WTC11 (cell line): Measurements from ENCODE around the gene OIT3. TPM values are rescaled to one million over a fixed set of nuclear protein-coding genes. Genes with fewer than 3 reads are reported as not detected.

Experiments used
- ATAC-seq: fragments of 200-7000 bp; cut with Tn5 transposase; 2 replicates; pipeline ENCODE4 v1.10.0; 2021; ENCODE audit warnings: mild to moderate bottlenecking, moderate library complexity
- CTCF ChIA-PET: fragments of 300-600 bp; sonication (Branson Sonifier 250); formaldehyde crosslinking; loops from one replicate; lab custom pipeline; 2021; ENCODE audit warnings: antibody characterized with exemption; lab: Charles Lee
- POLR2A ChIA-PET: fragments of 350-600 bp; sonication (Branson Sonifier 250); formaldehyde crosslinking; loops from one replicate; lab custom pipeline; 2021; ENCODE audit warnings: antibody characterized with exemption; lab: Charles Lee
- DNase-seq: peaks from one replicate; pipeline ENCODE4 v3.0.0; 2021; ENCODE audit warnings: low spot score
- H3K27ac Mint-ChIP-seq: 2 replicates; pipeline ENCODE4 v1.8.0; 2021; ENCODE audit warnings: mixed read lengths
- H3K27me3 Mint-ChIP-seq: 2 replicates; pipeline ENCODE4 v1.8.0; 2021; ENCODE audit warnings: low read depth, mild to moderate bottlenecking, moderate library complexity, mixed read lengths
- H3K36me3 Mint-ChIP-seq: 2 replicates; pipeline ENCODE4 v1.8.0; 2021; ENCODE audit warnings: mixed read lengths
- H3K4me1 Mint-ChIP-seq: 2 replicates; pipeline ENCODE4 v1.8.0; 2022; ENCODE audit warnings: mixed read lengths
- H3K4me3 Mint-ChIP-seq: 2 replicates; pipeline ENCODE4 v1.8.0; 2021; ENCODE audit warnings: mild to moderate bottlenecking, moderate library complexity, mixed read lengths
- H3K9me3 Mint-ChIP-seq: 2 replicates; pipeline ENCODE4 v1.8.0; 2021; ENCODE audit warnings: mixed read lengths
- ATF6 ChIP-seq: sonication (generic); formaldehyde crosslinking; IDR thresholded peaks from 2 replicates; pipeline ENCODE4 v1.8.1; 2023; ENCODE audit warnings: mild to moderate bottlenecking, missing genetic modification reagents
- CBFB ChIP-seq: sonication (generic); formaldehyde crosslinking; IDR thresholded peaks from 2 replicates; pipeline ENCODE4 v1.8.1; 2022; ENCODE audit warnings: mild to moderate bottlenecking, low read depth, missing genetic modification reagents
- CDX4 ChIP-seq: fragments of 250-450 bp; sonication (Bioruptor Pico); IDR thresholded peaks from 2 replicates; pipeline ENCODE4 v1.9.0; 2021; ENCODE audit warnings: moderate library complexity, mild to moderate bottlenecking, inconsistent platforms, borderline replicate concordance
- FOXJ3 ChIP-seq: sonication (generic); formaldehyde crosslinking; IDR thresholded peaks from 2 replicates; pipeline ENCODE4 v1.9.0; 2021; ENCODE audit warnings: missing genetic modification reagents, mild to moderate bottlenecking, borderline replicate concordance
- GABPB1 ChIP-seq: sonication (generic); formaldehyde crosslinking; IDR thresholded peaks from 2 replicates; pipeline ENCODE4 v1.8.1; 2023; ENCODE audit warnings: mild to moderate bottlenecking, missing genetic modification reagents
- HMGA2 ChIP-seq: fragments of 250-450 bp; sonication (Bioruptor Pico); IDR thresholded peaks from 2 replicates; pipeline ENCODE4 v1.4.0; 2021; ENCODE audit warnings: mild to moderate bottlenecking, moderate library complexity
- KAT7 ChIP-seq: sonication (generic); formaldehyde crosslinking; IDR thresholded peaks from 2 replicates; pipeline ENCODE4 v1.8.1; 2023; ENCODE audit warnings: missing genetic modification reagents, mild to moderate bottlenecking, borderline replicate concordance
- MXD4 ChIP-seq: fragments of 250-450 bp; sonication (Bioruptor Pico); IDR thresholded peaks from 2 replicates; pipeline ENCODE4 v1.8.0; 2021; ENCODE audit warnings: mild to moderate bottlenecking, moderate library complexity, borderline replicate concordance
- NFATC4 ChIP-seq: fragments of 250-450 bp; sonication (Bioruptor Pico); IDR thresholded peaks from 2 replicates; pipeline ENCODE4 v1.9.0; 2021; ENCODE audit warnings: mild to moderate bottlenecking
- NFE2L1 ChIP-seq: sonication (generic); formaldehyde crosslinking; IDR thresholded peaks from 2 replicates; pipeline ENCODE4 v1.8.1; 2023; ENCODE audit warnings: missing genetic modification reagents
- NFYB ChIP-seq: sonication (generic); formaldehyde crosslinking; conservative IDR thresholded peaks from 2 replicates; pipeline ENCODE4 v1.8.0; 2022; ENCODE audit warnings: low read depth, missing genetic modification reagents
- OVOL2 ChIP-seq: fragments of 250-450 bp; sonication (Bioruptor Pico); IDR thresholded peaks from 2 replicates; pipeline ENCODE4 v1.9.0; 2021; ENCODE audit warnings: mild to moderate bottlenecking, borderline replicate concordance
- TP53 ChIP-seq: sonication (generic); formaldehyde crosslinking; IDR thresholded peaks from 2 replicates; pipeline ENCODE4 v1.8.1; 2023; ENCODE audit warnings: mild to moderate bottlenecking, missing genetic modification reagents
- ZBTB43 ChIP-seq: sonication (generic); formaldehyde crosslinking; IDR thresholded peaks from 2 replicates; pipeline ENCODE4 v1.8.1; 2023; ENCODE audit warnings: mild to moderate bottlenecking, missing genetic modification reagents
- ZMAT4 ChIP-seq: fragments of 250-450 bp; sonication (Bioruptor Pico); IDR thresholded peaks from 2 replicates; pipeline ENCODE4 v1.9.0; 2021; ENCODE audit warnings: mild to moderate bottlenecking
- ZNF317 ChIP-seq: sonication (generic); formaldehyde crosslinking; IDR thresholded peaks from 2 replicates; pipeline ENCODE4 v1.8.1; 2023; ENCODE audit warnings: low read depth, mild to moderate bottlenecking, moderate library complexity, missing genetic modification reagents, borderline replicate concordance
- total RNA-seq: library from RNA; stranded (reverse); gene quantifications from 3 replicates; pipeline ENCODE4 v1.2.3, GENCODE V29; 2021
- TF ChIP-seq, protein P1 (sequence below): sonication (generic); formaldehyde crosslinking; IDR thresholded peaks from 2 replicates; pipeline ENCODE4 v1.8.0; 2022; ENCODE audit warnings: mild to moderate bottlenecking, missing genetic modification reagents
- TF ChIP-seq, protein P2 (sequence below): sonication (generic); formaldehyde crosslinking; IDR thresholded peaks from 2 replicates; pipeline ENCODE4 v1.8.1; 2022; ENCODE audit warnings: low read depth, missing genetic modification reagents, borderline replicate concordance
- TF ChIP-seq, protein P3 (sequence below): sonication (generic); formaldehyde crosslinking; IDR thresholded peaks from 2 replicates; pipeline ENCODE4 v1.8.1; 2023; ENCODE audit warnings: mild to moderate bottlenecking, missing genetic modification reagents, moderate library complexity
- TF ChIP-seq, protein P4 (sequence below): sonication (generic); formaldehyde crosslinking; IDR thresholded peaks from 2 replicates; pipeline ENCODE4 v1.8.0; 2022; ENCODE audit warnings: mild to moderate bottlenecking, missing genetic modification reagents
- TF ChIP-seq, protein P5 (sequence below): sonication (generic); formaldehyde crosslinking; IDR thresholded peaks from 2 replicates; pipeline ENCODE4 v1.8.1; 2022; ENCODE audit warnings: low read depth, mild to moderate bottlenecking, moderate library complexity, missing genetic modification reagents, borderline replicate concordance

The OIT3 gene
- total RNA-seq, 1 experiment from 2014 or later: not detected

- peak; percentile 38 for ATAC-seq
These were observed 6.9 kb upstream of the OIT3 start for GRCh38 chr10:72886621-72887020.

DNA sequence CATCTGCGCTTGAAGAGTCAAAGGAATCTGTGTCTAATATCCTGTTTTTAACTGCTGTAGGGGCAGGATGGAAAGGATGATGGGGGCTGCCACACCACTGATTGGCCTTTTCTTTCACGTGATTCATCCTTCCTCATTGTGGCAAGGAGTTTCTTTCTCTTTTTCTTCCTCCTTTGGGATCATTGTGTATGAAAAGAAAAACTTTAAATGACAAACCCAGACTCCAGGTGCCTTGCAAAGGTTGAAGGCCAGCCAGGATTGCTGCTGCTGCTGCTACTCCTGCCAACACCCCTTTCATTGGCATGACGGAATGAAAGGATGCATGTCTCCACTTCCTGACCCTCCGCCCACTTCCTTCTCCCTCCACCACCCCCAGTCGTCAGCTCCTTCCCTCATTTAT, 6.5 kb upstream of the OIT3 start:
- peaks cover 28% of the 10 kb centered on the region for H3K9me3 Mint-ChIP-seq
- peaks cover 45% of the 10 kb centered on the region for H3K36me3 Mint-ChIP-seq
- ChIA-PET POLR2A (no interaction called here), CTCF (no interaction called here)
- H3K4me3 Mint-ChIP-seq: peak overlapping the region; percentile 56
- no peaks in the 10 kb centered on the region for H3K27me3 Mint-ChIP-seq
- DNase-seq (no peak), ATAC-seq (peak; percentile 91)
- H3K4me1 Mint-ChIP-seq: peaks cover 45% of the 10 kb centered on the region
- H3K27ac Mint-ChIP-seq: peak overlapping the region; percentile 96
- TF ChIP-seq, protein P1, sequence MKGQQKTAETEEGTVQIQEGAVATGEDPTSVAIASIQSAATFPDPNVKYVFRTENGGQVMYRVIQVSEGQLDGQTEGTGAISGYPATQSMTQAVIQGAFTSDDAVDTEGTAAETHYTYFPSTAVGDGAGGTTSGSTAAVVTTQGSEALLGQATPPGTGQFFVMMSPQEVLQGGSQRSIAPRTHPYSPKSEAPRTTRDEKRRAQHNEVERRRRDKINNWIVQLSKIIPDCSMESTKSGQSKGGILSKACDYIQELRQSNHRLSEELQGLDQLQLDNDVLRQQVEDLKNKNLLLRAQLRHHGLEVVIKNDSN (CRISPR knock-in tag): peak; percentile 75
- TF ChIP-seq MXD4 (CRISPR knock-in tag): no peak
- TF ChIP-seq, protein P2, sequence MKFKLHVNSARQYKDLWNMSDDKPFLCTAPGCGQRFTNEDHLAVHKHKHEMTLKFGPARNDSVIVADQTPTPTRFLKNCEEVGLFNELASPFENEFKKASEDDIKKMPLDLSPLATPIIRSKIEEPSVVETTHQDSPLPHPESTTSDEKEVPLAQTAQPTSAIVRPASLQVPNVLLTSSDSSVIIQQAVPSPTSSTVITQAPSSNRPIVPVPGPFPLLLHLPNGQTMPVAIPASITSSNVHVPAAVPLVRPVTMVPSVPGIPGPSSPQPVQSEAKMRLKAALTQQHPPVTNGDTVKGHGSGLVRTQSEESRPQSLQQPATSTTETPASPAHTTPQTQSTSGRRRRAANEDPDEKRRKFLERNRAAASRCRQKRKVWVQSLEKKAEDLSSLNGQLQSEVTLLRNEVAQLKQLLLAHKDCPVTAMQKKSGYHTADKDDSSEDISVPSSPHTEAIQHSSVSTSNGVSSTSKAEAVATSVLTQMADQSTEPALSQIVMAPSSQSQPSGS (CRISPR knock-in tag): no peak
- no peak for TF ChIP-seq HMGA2
- TF ChIP-seq NFYB (CRISPR knock-in tag): peak; percentile 50
- TF ChIP-seq, protein P3, sequence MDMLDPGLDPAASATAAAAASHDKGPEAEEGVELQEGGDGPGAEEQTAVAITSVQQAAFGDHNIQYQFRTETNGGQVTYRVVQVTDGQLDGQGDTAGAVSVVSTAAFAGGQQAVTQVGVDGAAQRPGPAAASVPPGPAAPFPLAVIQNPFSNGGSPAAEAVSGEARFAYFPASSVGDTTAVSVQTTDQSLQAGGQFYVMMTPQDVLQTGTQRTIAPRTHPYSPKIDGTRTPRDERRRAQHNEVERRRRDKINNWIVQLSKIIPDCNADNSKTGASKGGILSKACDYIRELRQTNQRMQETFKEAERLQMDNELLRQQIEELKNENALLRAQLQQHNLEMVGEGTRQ: peak; percentile 78
- TF ChIP-seq NFE2L1: no peak

More at GRCh38 chr10:72886621-72887020, 6.9 kb upstream of the OIT3 start:
- ChIA-PET POLR2A (no interaction called here), CTCF (no interaction called here)
- peaks cover 33% of the 10 kb centered on the region for H3K9me3 Mint-ChIP-seq
- TF ChIP-seq KAT7 (CRISPR knock-in tag): no peak
- TF ChIP-seq OVOL2 (CRISPR knock-in tag): no peak
- TF ChIP-seq, protein P4, sequence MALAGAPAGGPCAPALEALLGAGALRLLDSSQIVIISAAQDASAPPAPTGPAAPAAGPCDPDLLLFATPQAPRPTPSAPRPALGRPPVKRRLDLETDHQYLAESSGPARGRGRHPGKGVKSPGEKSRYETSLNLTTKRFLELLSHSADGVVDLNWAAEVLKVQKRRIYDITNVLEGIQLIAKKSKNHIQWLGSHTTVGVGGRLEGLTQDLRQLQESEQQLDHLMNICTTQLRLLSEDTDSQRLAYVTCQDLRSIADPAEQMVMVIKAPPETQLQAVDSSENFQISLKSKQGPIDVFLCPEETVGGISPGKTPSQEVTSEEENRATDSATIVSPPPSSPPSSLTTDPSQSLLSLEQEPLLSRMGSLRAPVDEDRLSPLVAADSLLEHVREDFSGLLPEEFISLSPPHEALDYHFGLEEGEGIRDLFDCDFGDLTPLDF (CRISPR knock-in tag): no peak
- no peak for TF ChIP-seq ZMAT4 (CRISPR knock-in tag)
- no peak for TF ChIP-seq ATF6 (CRISPR knock-in tag)
- no peak for TF ChIP-seq ZNF317 (CRISPR knock-in tag)
- no peak for TF ChIP-seq FOXJ3
- TF ChIP-seq GABPB1: no peak
- TF ChIP-seq CBFB (CRISPR knock-in tag): no peak
- TF ChIP-seq CDX4 (CRISPR knock-in tag): no peak
- TF ChIP-seq, protein P5, sequence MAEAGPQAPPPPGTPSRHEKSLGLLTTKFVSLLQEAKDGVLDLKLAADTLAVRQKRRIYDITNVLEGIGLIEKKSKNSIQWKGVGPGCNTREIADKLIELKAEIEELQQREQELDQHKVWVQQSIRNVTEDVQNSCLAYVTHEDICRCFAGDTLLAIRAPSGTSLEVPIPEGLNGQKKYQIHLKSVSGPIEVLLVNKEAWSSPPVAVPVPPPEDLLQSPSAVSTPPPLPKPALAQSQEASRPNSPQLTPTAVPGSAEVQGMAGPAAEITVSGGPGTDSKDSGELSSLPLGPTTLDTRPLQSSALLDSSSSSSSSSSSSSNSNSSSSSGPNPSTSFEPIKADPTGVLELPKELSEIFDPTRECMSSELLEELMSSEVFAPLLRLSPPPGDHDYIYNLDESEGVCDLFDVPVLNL (CRISPR knock-in tag): no peak
- no peak for TF ChIP-seq ZBTB43 (CRISPR knock-in tag)
- TF ChIP-seq TP53 (CRISPR knock-in tag): no peak
- TF ChIP-seq NFATC4 (CRISPR knock-in tag): no peak
- peak overlapping the region; percentile 56; the same call in 1 of the 2 replicates for H3K4me3 Mint-ChIP-seq
- peaks cover 47% of the 10 kb centered on the region for H3K4me1 Mint-ChIP-seq
- peak overlapping the region; percentile 96 for H3K27ac Mint-ChIP-seq
- no peaks in the 10 kb centered on the region for H3K27me3 Mint-ChIP-seq
- H3K36me3 Mint-ChIP-seq: peaks cover 49% of the 10 kb centered on the region
- DNase-seq: no peak
